HEK293 (cell line): ENCODE results near the gene NCK1.
A peak's percentile ranks its signal among the peaks of the same experiment; 100 is the strongest.

Experiments used
- CTCF ChIA-PET: fragments of 350-600 bp; formaldehyde crosslinking; extraction: SDS; loops from one replicate; lab custom pipeline; 2021; ENCODE audit warnings: antibody characterized with exemption; lab: Yijun Ruan, JAX
- POLR2A ChIA-PET: fragments of 300-600 bp; formaldehyde crosslinking; extraction: SDS; loops from one replicate; lab custom pipeline; 2020; ENCODE audit warnings: antibody characterized with exemption, inconsistent platforms; lab: Yijun Ruan, JAX
- H3K27ac ChIP-seq: fragments of 200-500 bp; sonication (Bioruptor generic); 2 replicates; pipeline ENCODE4 v1.5.1; 2014; ENCODE audit warnings: low read depth, low read length, control low read depth, inconsistent platforms; ENCODE audit errors: extremely low read depth
- H3K36me3 ChIP-seq, 2 experiments: fragments of 200-500 bp in 1 of 2; sonication (Bioruptor generic) in 1 of 2; 1 replicate in 1 of 2; 2 replicates in 1 of 2; pipeline ENCODE4 v1.5.1; 2014 to 2017; ENCODE audit warnings: inconsistent platforms in 2 of 2, low read length in 2 of 2; ENCODE audit not compliant: control insufficient read depth in 2 of 2, insufficient read depth in 1 of 2
- H3K4me1 ChIP-seq: fragments of 200-500 bp; sonication (Bioruptor generic); 2 replicates; pipeline ENCODE4 v1.5.1; 2014; ENCODE audit warnings: mild to moderate bottlenecking, low read length, inconsistent platforms; ENCODE audit not compliant: control insufficient read depth, insufficient read depth
- H3K4me3 ChIP-seq: 2 replicates; pipeline ENCODE4 v1.5.1; 2011; ENCODE audit warnings: low read depth, mild to moderate bottlenecking, control low read depth, low read length, moderate library complexity
- H3K9me3 ChIP-seq: fragments of 200-500 bp; sonication (Bioruptor generic); 2 replicates; pipeline ENCODE4 v1.5.1; 2014; ENCODE audit warnings: low read depth, low read length, inconsistent platforms; ENCODE audit not compliant: control insufficient read depth, insufficient read depth
- EGR2 ChIP-seq: fragments of 450-650 bp; formaldehyde crosslinking; IDR thresholded peaks from 2 replicates; pipeline ENCODE4 v1.5.1; 2016; ENCODE audit warnings: low read depth, missing biosample characterization, missing genetic modification characterization
- FEZF1 ChIP-seq: fragments of 450-650 bp; formaldehyde crosslinking; IDR thresholded peaks from 2 replicates; pipeline ENCODE4 v1.5.1; 2016; ENCODE audit warnings: missing biosample characterization, missing genetic modification characterization
- GLIS1 ChIP-seq: fragments of 450-650 bp; formaldehyde crosslinking; IDR thresholded peaks from 2 replicates; pipeline ENCODE4 v1.5.1; 2016; ENCODE audit warnings: missing biosample characterization, missing genetic modification characterization
- KLF1 ChIP-seq: fragments of 450-650 bp; formaldehyde crosslinking; IDR thresholded peaks from 2 replicates; pipeline ENCODE4 v1.5.1; 2016; ENCODE audit warnings: missing biosample characterization, missing genetic modification characterization
- PATZ1 ChIP-seq: fragments of 450-650 bp; formaldehyde crosslinking; IDR thresholded peaks from 2 replicates; pipeline ENCODE4 v1.5.1; 2016; ENCODE audit warnings: missing biosample characterization, missing genetic modification characterization
- PRDM10 ChIP-seq: fragments of 450-650 bp; formaldehyde crosslinking; IDR thresholded peaks from 2 replicates; pipeline ENCODE4 v1.5.1; 2016; ENCODE audit warnings: missing biosample characterization, missing genetic modification characterization
- YY1 ChIP-seq: fragments of 450-650 bp; formaldehyde crosslinking; IDR thresholded peaks from 2 replicates; pipeline ENCODE4 v1.5.1; 2018; ENCODE audit warnings: missing biosample characterization, missing genetic modification characterization
- ZBTB8A ChIP-seq: fragments of 450-650 bp; formaldehyde crosslinking; IDR thresholded peaks from 2 replicates; pipeline ENCODE4 v1.5.1; 2016; ENCODE audit warnings: missing biosample characterization, missing genetic modification characterization
- ZFHX2 ChIP-seq: fragments of 450-650 bp; formaldehyde crosslinking; conservative IDR thresholded peaks from 2 replicates; pipeline ENCODE4 v1.5.1; 2016; ENCODE audit warnings: missing biosample characterization, missing genetic modification characterization
- ZNF174 ChIP-seq: fragments of 450-650 bp; formaldehyde crosslinking; IDR thresholded peaks from 2 replicates; pipeline ENCODE4 v1.5.0; 2017; ENCODE audit warnings: missing biosample characterization, mild to moderate bottlenecking, missing genetic modification characterization
- ZNF221 ChIP-seq: fragments of 450-650 bp; formaldehyde crosslinking; IDR thresholded peaks from 2 replicates; pipeline ENCODE4 v1.5.1; 2017; ENCODE audit warnings: missing biosample characterization, missing genetic modification characterization, borderline replicate concordance
- ZNF341 ChIP-seq: fragments of 450-650 bp; formaldehyde crosslinking; IDR thresholded peaks from 2 replicates; pipeline ENCODE4; 2016; ENCODE audit warnings: low read depth, missing biosample characterization, missing genetic modification characterization
- ZNF394 ChIP-seq: fragments of 450-650 bp; formaldehyde crosslinking; IDR thresholded peaks from 2 replicates; pipeline ENCODE4 v1.5.1; 2016; ENCODE audit warnings: missing biosample characterization, missing genetic modification characterization, mild to moderate bottlenecking, moderate library complexity, borderline replicate concordance
- ZSCAN30 ChIP-seq: fragments of 450-650 bp; IDR thresholded peaks from 2 replicates; pipeline ENCODE4 v1.5.1; 2018; ENCODE audit warnings: missing biosample characterization, mild to moderate bottlenecking, missing genetic modification characterization, moderate library complexity
- TF ChIP-seq, protein P1 (sequence below): fragments of 450-650 bp; formaldehyde crosslinking; IDR thresholded peaks from 2 replicates; pipeline ENCODE4 v1.5.1; 2017; ENCODE audit warnings: missing biosample characterization, missing genetic modification characterization
- TF ChIP-seq, protein P2 (sequence below): fragments of 450-650 bp; formaldehyde crosslinking; IDR thresholded peaks from 2 replicates; pipeline ENCODE4 v1.5.1; 2016; ENCODE audit warnings: missing biosample characterization, missing genetic modification characterization
- TF ChIP-seq, protein P3 (sequence below): fragments of 450-650 bp; formaldehyde crosslinking; optimal IDR thresholded peaks from 2 replicates; pipeline ENCODE3; 2016; ENCODE audit warnings: missing biosample characterization, mild to moderate bottlenecking, missing genetic modification characterization
- TF ChIP-seq, protein P4 (sequence below): fragments of 450-650 bp; formaldehyde crosslinking; IDR thresholded peaks from 2 replicates; pipeline ENCODE4 v1.5.1; 2016; ENCODE audit warnings: missing biosample characterization, missing genetic modification characterization
- TF ChIP-seq, protein P5 (sequence below): fragments of 450-650 bp; formaldehyde crosslinking; IDR thresholded peaks from 2 replicates; pipeline ENCODE4 v1.5.1; 2016; ENCODE audit warnings: missing biosample characterization, missing genetic modification characterization

Gene NCK1

DNA sequence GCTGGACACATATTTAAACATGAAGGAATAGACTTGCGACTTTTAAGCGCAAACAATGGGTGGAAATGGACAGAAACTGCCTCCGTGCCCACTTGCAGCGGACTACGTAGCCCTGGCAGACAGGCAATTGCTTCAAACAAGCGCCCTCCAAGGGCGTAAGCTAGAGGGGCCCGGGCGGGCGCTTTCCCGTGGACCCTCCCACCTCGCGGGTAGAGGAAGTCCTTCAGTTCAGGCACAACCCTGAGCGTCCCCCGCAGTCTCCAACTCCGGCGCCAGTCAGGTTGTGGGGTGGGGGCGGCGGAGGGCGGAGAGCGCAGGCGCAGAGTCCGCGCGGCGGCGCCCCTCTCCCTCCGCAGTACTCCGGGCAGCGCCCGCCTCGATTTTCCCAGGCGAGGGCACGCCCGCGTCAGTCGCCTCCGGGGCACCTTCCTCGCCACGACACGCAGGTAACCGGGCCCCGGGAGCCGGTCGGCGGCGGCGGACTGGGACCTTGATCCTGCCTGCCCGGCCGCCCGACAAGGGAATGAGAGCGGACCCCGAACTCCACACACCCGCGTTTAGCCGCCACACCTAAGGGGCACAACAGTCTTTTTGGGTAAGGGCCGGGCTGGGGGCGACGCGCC is 43.1 kb upstream of the NCK1 start, which contains the start of gene SLC35G2:
TSS of gene SLC35G2 (plus strand) at position 358 of the 623 bp plus-strand sequence. CDS start 35,335 bp downstream, outside the sequence.
- CTCF ChIA-PET = no interaction called here
- peak within 1 kb of the TSS; percentile 78 for H3K27ac ChIP-seq
- H3K36me3 ChIP-seq = no peaks in the 10 kb centered on the region
- H3K4me1 ChIP-seq = peaks cover 5% of the 10 kb centered on the region; the same call in 1 of the 2 replicates
- no peaks in the 10 kb centered on the region for H3K9me3 ChIP-seq
- POLR2A ChIA-PET = interaction anchor here (1.3 kb wide), 1 partner anchor 66 kb away, joined by 5 read pairs; the partner anchor contains the start of gene STAG1
- peak within 1 kb of the TSS; percentile 61 for H3K4me3 ChIP-seq
- TF ChIP-seq, protein P1, sequence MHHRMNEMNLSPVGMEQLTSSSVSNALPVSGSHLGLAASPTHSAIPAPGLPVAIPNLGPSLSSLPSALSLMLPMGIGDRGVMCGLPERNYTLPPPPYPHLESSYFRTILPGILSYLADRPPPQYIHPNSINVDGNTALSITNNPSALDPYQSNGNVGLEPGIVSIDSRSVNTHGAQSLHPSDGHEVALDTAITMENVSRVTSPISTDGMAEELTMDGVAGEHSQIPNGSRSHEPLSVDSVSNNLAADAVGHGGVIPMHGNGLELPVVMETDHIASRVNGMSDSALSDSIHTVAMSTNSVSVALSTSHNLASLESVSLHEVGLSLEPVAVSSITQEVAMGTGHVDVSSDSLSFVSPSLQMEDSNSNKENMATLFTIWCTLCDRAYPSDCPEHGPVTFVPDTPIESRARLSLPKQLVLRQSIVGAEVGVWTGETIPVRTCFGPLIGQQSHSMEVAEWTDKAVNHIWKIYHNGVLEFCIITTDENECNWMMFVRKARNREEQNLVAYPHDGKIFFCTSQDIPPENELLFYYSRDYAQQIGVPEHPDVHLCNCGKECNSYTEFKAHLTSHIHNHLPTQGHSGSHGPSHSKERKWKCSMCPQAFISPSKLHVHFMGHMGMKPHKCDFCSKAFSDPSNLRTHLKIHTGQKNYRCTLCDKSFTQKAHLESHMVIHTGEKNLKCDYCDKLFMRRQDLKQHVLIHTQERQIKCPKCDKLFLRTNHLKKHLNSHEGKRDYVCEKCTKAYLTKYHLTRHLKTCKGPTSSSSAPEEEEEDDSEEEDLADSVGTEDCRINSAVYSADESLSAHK (tag by site-specific recombination) = 0 out of 2 replicates have a peak, but pooled peaks have one; percentile 11
- TF ChIP-seq, protein P2, sequence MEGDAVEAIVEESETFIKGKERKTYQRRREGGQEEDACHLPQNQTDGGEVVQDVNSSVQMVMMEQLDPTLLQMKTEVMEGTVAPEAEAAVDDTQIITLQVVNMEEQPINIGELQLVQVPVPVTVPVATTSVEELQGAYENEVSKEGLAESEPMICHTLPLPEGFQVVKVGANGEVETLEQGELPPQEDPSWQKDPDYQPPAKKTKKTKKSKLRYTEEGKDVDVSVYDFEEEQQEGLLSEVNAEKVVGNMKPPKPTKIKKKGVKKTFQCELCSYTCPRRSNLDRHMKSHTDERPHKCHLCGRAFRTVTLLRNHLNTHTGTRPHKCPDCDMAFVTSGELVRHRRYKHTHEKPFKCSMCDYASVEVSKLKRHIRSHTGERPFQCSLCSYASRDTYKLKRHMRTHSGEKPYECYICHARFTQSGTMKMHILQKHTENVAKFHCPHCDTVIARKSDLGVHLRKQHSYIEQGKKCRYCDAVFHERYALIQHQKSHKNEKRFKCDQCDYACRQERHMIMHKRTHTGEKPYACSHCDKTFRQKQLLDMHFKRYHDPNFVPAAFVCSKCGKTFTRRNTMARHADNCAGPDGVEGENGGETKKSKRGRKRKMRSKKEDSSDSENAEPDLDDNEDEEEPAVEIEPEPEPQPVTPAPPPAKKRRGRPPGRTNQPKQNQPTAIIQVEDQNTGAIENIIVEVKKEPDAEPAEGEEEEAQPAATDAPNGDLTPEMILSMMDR (tag by site-specific recombination) = peak; percentile 48; the same call in 1 of the 2 replicates
- TF ChIP-seq GLIS1 (peak; percentile 54; the same call in 1 of the 2 replicates), ZNF394 (tag by site-specific recombination) (peak; percentile 34; the same call in 1 of the 2 replicates), ZFHX2 (peak; percentile 69), KLF1 (0 out of 2 replicates have a peak, but pooled peaks have one; percentile 32), ZNF341 (tag by site-specific recombination) (peak; percentile 81), ZNF174 (no peak), ZBTB8A (tag by site-specific recombination) (peak; percentile 99), ZSCAN30 (tag by site-specific recombination) (peak; percentile 14; the same call in 1 of the 2 replicates), EGR2 (tag by site-specific recombination) (peak; percentile 53; the same call in 1 of the 2 replicates), PATZ1 (tag by site-specific recombination) (peak; percentile 78), PRDM10 (peak; percentile 86), YY1 (tag by site-specific recombination) (0 out of 2 replicates have a peak, but pooled peaks have one; percentile 46), FEZF1 (tag by site-specific recombination) (no peak), ZNF221 (no peak)
- TF ChIP-seq, protein P3, sequence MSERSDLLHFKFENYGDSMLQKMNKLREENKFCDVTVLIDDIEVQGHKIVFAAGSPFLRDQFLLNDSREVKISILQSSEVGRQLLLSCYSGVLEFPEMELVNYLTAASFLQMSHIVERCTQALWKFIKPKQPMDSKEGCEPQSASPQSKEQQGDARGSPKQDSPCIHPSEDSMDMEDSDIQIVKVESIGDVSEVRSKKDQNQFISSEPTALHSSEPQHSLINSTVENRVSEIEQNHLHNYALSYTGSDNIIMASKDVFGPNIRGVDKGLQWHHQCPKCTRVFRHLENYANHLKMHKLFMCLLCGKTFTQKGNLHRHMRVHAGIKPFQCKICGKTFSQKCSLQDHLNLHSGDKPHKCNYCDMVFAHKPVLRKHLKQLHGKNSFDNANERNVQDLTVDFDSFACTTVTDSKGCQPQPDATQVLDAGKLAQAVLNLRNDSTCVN (tag by site-specific recombination) = peak; percentile 79
- TF ChIP-seq, protein P4, sequence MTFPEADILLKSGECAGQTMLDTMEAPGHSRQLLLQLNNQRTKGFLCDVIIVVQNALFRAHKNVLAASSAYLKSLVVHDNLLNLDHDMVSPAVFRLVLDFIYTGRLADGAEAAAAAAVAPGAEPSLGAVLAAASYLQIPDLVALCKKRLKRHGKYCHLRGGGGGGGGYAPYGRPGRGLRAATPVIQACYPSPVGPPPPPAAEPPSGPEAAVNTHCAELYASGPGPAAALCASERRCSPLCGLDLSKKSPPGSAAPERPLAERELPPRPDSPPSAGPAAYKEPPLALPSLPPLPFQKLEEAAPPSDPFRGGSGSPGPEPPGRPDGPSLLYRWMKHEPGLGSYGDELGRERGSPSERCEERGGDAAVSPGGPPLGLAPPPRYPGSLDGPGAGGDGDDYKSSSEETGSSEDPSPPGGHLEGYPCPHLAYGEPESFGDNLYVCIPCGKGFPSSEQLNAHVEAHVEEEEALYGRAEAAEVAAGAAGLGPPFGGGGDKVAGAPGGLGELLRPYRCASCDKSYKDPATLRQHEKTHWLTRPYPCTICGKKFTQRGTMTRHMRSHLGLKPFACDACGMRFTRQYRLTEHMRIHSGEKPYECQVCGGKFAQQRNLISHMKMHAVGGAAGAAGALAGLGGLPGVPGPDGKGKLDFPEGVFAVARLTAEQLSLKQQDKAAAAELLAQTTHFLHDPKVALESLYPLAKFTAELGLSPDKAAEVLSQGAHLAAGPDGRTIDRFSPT (tag by site-specific recombination) = peak; percentile 44; the same call in 1 of the 2 replicates
- TF ChIP-seq, protein P5, sequence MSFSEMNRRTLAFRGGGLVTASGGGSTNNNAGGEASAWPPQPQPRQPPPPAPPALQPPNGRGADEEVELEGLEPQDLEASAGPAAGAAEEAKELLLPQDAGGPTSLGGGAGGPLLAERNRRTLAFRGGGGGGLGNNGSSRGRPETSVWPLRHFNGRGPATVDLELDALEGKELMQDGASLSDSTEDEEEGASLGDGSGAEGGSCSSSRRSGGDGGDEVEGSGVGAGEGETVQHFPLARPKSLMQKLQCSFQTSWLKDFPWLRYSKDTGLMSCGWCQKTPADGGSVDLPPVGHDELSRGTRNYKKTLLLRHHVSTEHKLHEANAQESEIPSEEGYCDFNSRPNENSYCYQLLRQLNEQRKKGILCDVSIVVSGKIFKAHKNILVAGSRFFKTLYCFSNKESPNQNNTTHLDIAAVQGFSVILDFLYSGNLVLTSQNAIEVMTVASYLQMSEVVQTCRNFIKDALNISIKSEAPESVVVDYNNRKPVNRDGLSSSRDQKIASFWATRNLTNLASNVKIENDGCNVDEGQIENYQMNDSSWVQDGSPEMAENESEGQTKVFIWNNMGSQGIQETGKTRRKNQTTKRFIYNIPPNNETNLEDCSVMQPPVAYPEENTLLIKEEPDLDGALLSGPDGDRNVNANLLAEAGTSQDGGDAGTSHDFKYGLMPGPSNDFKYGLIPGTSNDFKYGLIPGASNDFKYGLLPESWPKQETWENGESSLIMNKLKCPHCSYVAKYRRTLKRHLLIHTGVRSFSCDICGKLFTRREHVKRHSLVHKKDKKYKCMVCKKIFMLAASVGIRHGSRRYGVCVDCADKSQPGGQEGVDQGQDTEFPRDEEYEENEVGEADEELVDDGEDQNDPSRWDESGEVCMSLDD (tag by site-specific recombination) = peak; percentile 77
